ENCODE measurements around the gene CSAG1.
"Not testable (repeated sequence)": the region's sequence is repeated elsewhere in the genome, so short reads cannot be mapped to it uniquely, and the experiment has no call there.

Gene CSAG1

DNA sequence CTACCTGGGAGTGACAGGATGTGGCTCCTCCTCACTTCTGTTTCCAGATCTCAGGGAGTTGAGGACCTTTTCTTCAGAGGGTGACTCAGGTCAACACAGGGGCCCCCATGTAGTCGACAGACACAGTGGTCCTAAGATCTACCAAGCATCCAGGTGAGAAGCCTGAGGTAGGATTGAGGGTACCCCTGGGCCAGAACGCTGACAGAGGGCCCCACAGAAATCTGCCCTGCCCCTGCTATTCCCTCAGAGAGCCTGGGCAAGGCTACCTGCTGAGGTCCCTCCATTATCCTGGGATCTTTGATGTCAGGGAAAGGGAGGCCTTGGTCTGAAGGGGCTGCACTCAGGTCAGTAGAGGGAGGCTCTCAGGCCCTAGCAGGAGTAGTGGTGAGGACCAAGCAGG lies 1.6 kb upstream of the CSAG1 start:
- no peaks in the 10 kb centered on the region for H3K4me1 ChIP-seq (ENCODE audit: control insufficient read depth, insufficient read depth, low read length)
- no peak overlapping the region for H3K4me3 ChIP-seq (ENCODE audit: low read length)
- H3K36me3 ChIP-seq (ENCODE audit: control insufficient read depth, insufficient read depth, low read length), result no peaks in the 10 kb centered on the region
- H3K9ac ChIP-seq (ENCODE audit: low read length), result no peak overlapping the region
- no peaks in the 10 kb centered on the region for H3K9me3 ChIP-seq (ENCODE audit: control insufficient read depth, low read length)
- H3K27me3 ChIP-seq (ENCODE audit: control insufficient read depth, insufficient read depth, low read length), result no peaks in the 10 kb centered on the region

DNA sequence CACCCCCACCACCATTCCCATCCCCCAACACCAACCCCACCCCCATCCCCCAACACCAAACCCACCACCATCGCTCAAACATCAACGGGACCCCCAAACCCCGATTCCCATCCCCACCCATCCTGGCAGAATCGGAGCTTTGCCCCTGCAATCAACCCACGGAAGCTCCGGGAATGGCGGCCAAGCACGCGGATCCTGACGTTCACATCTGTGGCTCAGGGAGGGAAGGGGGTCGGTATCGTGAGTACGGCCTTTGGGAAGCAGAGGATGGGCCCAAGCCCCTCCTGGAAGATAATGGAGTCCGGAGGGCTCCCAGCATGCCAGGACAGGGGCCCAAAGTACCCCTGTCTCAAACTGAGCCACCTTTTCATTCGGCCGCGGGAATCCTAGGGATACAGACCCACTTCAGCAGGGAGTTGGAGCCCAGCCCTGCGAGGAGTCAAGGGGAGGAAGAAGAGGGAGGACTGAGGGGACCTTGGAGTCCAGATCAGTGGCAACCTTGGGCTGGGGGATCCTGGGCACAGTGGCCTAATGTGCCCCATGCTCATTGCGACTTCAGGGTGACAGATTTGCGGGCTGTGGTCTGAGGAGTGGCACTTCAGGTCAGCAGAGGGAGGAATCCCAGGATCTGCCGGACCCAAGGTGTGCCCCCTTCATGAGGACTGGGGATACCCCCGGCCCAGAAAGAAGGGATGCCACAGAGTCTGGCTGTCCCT lies 780 bp upstream of the CSAG1 start:
- H3K9ac ChIP-seq (ENCODE audit: low read length); H3K4me3 ChIP-seq (ENCODE audit: low read length); H3K4me1 ChIP-seq (ENCODE audit: control insufficient read depth, insufficient read depth, low read length); H3K36me3 ChIP-seq (ENCODE audit: control insufficient read depth, insufficient read depth, low read length); H3K27me3 ChIP-seq (ENCODE audit: control insufficient read depth, insufficient read depth, low read length); H3K9me3 ChIP-seq (ENCODE audit: control insufficient read depth, low read length): not testable (repeated sequence)

DNA sequence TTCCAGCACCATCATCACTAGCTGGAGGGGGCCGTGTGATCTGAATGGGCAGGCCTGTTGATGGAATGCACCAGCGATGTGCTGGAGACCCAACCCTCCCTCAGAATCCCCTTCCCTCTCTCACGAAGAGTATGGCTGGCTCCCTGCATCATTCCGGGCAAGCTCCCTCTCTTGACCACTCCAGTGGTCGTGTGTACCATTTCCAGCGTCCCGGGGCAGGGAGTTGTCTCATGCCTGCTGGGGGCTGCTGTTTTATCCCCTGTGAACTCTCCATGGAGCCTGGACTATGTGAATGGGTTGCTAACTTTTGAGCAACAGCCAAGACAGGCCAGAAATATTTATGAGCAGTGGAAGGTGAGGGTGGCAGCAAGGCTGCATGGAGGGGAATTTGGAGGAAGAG lies 8.1 kb downstream of the CSAG1 start:
- no peak overlapping the region for H3K9ac ChIP-seq (ENCODE audit: low read length)
- H3K4me3 ChIP-seq (ENCODE audit: low read length), result no peak overlapping the region
- no peaks in the 10 kb centered on the region for H3K27me3 ChIP-seq (ENCODE audit: control insufficient read depth, insufficient read depth, low read length)
- H3K4me1 ChIP-seq (ENCODE audit: control insufficient read depth, insufficient read depth, low read length), result no peaks in the 10 kb centered on the region
- H3K9me3 ChIP-seq (ENCODE audit: control insufficient read depth, low read length), result no peaks in the 10 kb centered on the region
- H3K36me3 ChIP-seq (ENCODE audit: control insufficient read depth, insufficient read depth, low read length), result no peaks in the 10 kb centered on the region

DNA sequence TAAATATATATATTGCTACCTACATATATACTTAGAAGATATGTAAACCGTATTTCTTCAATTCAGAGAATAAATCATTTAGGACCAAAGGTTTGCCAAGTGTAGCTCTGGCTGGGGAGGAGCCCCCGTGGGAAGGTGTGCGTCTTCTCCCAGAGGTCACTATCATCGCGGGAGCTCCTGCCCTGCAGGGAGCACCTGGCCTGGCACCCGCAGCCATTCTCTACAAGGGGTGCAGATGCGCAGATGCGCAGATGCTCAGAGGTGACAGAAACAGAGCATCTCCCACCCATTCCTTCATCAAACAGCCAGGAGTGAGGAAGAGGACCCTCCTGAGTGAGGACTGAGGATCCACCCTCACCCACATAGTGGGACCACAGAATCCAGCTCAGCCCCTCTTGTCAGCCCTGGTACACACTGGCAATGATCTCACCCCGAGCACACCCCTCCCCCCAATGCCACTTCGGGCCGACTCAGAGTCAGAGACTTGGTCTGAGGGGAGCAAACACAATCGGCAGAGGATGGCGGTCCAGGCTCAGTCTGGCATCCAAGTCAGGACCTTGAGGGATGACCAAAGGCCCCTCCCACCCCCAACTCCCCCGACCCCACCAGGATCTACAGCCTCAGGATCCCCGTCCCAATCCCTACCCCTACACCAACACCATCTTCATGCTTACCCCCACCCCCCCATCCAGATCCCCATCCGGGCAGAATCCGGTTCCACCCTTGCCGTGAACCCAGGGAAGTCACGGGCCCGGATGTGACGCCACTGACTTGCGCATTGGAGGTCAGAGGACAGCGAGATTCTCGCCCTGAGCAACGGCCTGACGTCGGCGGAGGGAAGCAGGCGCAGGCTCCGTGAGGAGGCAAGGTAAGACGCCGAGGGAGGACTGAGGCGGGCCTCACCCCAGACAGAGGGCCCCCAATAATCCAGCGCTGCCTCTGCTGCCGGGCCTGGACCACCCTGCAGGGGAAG lies 19.4 kb downstream of the CSAG1 start, which contains the start of gene MAGEA2B:
Gene MAGEA2B (plus strand): TSS at position 814 of the 973 bp plus-strand sequence. CDS start 2,479 bp downstream, outside the sequence.
- H3K36me3 ChIP-seq (ENCODE audit: control insufficient read depth, insufficient read depth, low read length); H3K4me3 ChIP-seq (ENCODE audit: low read length); H3K9me3 ChIP-seq (ENCODE audit: control insufficient read depth, low read length); H3K27me3 ChIP-seq (ENCODE audit: control insufficient read depth, insufficient read depth, low read length); H3K4me1 ChIP-seq (ENCODE audit: control insufficient read depth, insufficient read depth, low read length); H3K9ac ChIP-seq (ENCODE audit: low read length): not testable (repeated sequence)

DNA sequence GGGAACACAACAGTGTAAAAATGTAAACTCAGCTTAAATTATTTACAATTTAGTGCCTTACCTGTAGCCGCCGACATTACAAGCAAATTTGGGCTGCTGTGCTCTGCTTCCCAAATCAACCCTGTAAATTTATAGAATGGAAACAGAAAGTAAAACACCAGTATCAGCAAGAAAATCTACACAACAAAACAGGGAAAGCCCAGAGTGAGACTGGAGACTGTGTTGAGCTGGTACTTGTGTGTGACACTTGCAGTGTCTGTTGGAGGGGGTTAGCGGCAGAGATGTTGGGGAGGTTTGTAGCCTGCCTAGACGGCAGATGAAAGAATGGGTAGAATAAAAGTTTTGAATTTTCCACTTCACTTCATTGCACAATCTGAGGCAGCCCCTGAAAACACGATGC lies 20.3 kb downstream of the CSAG1 start:
- not testable (repeated sequence) for H3K27me3 ChIP-seq (ENCODE audit: control insufficient read depth, insufficient read depth, low read length); H3K36me3 ChIP-seq (ENCODE audit: control insufficient read depth, insufficient read depth, low read length); H3K9ac ChIP-seq (ENCODE audit: low read length); H3K4me3 ChIP-seq (ENCODE audit: low read length); H3K4me1 ChIP-seq (ENCODE audit: control insufficient read depth, insufficient read depth, low read length); H3K9me3 ChIP-seq (ENCODE audit: control insufficient read depth, low read length)

GRCh38 chrX:152709173-152709572 lies 24.3 kb downstream of the CSAG1 start, which contains the start of gene CSAG2:
Gene CSAG2 (minus strand): TSS chrX:152709273. CDS start chrX:152709112, 161 bp downstream.
- H3K36me3 ChIP-seq (ENCODE audit: control insufficient read depth, insufficient read depth, low read length); H3K4me1 ChIP-seq (ENCODE audit: control insufficient read depth, insufficient read depth, low read length); H3K27me3 ChIP-seq (ENCODE audit: control insufficient read depth, insufficient read depth, low read length); H3K4me3 ChIP-seq (ENCODE audit: low read length); H3K9me3 ChIP-seq (ENCODE audit: control insufficient read depth, low read length); H3K9ac ChIP-seq (ENCODE audit: low read length): not testable (repeated sequence)

- not testable (repeated sequence) for H3K4me3 ChIP-seq (ENCODE audit: low read length); H3K9ac ChIP-seq (ENCODE audit: low read length); H3K27me3 ChIP-seq (ENCODE audit: control insufficient read depth, insufficient read depth, low read length)
Measured at GRCh38 chrX:152706500-152706899, 27.0 kb downstream of the CSAG1 start.

GRCh38 chrX:152700390-152700789 lies 33.1 kb downstream of the CSAG1 start:
- H3K4me1 ChIP-seq (ENCODE audit: control insufficient read depth, insufficient read depth, low read length); H3K9me3 ChIP-seq (ENCODE audit: control insufficient read depth, low read length); H3K36me3 ChIP-seq (ENCODE audit: control insufficient read depth, insufficient read depth, low read length): not testable (repeated sequence)

More at GRCh38 chrX:152706500-152706899, 27.0 kb downstream of the CSAG1 start:
- not testable (repeated sequence) for H3K36me3 ChIP-seq (ENCODE audit: control insufficient read depth, insufficient read depth, low read length); H3K4me1 ChIP-seq (ENCODE audit: control insufficient read depth, insufficient read depth, low read length); H3K9me3 ChIP-seq (ENCODE audit: control insufficient read depth, low read length)

DNA sequence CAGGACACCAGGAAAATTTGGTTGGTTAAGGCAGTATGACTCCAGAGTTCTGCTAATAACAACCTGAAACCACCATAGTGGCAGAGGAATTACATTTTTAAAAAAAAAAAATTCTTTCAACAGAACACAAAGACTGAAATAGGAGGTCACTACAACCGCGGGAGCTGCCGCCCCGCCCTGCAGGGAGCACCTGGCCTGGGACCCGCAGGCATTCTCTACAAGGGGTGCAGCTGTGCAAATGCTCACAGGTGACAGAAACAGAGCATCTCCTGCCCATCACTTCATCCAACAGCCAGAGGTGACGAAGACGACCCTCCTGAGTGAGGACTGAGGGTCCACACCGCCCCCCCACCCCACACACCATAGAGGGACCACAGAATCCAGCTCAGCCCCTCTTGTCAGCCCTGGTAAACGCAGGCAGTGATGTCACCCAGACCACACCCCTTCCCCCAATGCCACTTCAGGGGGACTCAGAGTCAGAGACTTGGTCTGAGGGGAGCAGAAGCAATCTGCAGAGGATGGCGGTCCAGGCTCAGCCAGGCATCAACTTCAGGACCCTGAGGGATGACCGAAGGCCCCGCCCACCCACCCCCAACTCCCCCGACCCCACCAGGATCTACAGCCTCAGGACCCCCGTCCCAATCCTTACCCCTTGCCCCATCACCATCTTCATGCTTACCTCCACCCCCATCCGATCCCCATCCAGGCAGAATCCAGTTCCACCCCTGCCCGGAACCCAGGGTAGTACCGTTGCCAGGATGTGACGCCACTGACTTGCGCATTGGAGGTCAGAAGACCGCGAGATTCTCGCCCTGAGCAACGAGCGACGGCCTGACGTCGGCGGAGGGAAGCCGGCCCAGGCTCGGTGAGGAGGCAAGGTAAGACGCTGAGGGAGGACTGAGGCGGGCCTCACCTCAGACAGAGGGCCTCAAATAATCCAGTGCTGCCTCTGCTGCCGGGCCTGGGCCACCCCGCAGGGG lies 35.3 kb downstream of the CSAG1 start, which contains the start of gene MAGEA3:
Gene MAGEA3 (plus strand): TSS at position 843 of the 980 bp plus-strand sequence. CDS start 2,039 bp downstream, outside the sequence.
- H3K4me3 ChIP-seq (ENCODE audit: low read length); H3K36me3 ChIP-seq (ENCODE audit: control insufficient read depth, insufficient read depth, low read length); H3K9me3 ChIP-seq (ENCODE audit: control insufficient read depth, low read length); H3K4me1 ChIP-seq (ENCODE audit: control insufficient read depth, insufficient read depth, low read length); H3K9ac ChIP-seq (ENCODE audit: low read length); H3K27me3 ChIP-seq (ENCODE audit: control insufficient read depth, insufficient read depth, low read length): not testable (repeated sequence)

More at GRCh38 chrX:152700390-152700789, 33.1 kb downstream of the CSAG1 start:
- H3K4me3 ChIP-seq (ENCODE audit: low read length); H3K27me3 ChIP-seq (ENCODE audit: control insufficient read depth, insufficient read depth, low read length); H3K9ac ChIP-seq (ENCODE audit: low read length): not testable (repeated sequence)

GRCh38 chrX:152681012-152681411 lies 52.5 kb downstream of the CSAG1 start:
- H3K4me3 ChIP-seq (ENCODE audit: low read length); H3K36me3 ChIP-seq (ENCODE audit: control insufficient read depth, insufficient read depth, low read length); H3K4me1 ChIP-seq (ENCODE audit: control insufficient read depth, insufficient read depth, low read length); H3K9ac ChIP-seq (ENCODE audit: low read length); H3K27me3 ChIP-seq (ENCODE audit: control insufficient read depth, insufficient read depth, low read length); H3K9me3 ChIP-seq (ENCODE audit: control insufficient read depth, low read length): not testable (repeated sequence)
